Pancreas (tissue), 10 donors: ENCODE data around the gene SERPINB1. TPM values are rescaled to one million over a fixed set of nuclear protein-coding genes. Genes with fewer than 3 reads are reported as not detected.

Experiments
- ATAC-seq, 4 donors: fragments of 200-7000 bp; cut with Tn5 transposase; one replicate each; pipeline versions ENCODE4 v1.8.0 to v1.9.1; 2020; ENCODE audit warnings: mild to moderate bottlenecking in 4 of 4, moderate library complexity in 4 of 4
- DNase-seq, 6 donors: peaks; one replicate each; pipeline ENCODE4 v3.0.0-alpha.2; 2020
- FAIRE-seq: peaks from 2 replicates; lab custom pipeline; 2012; peaks lifted over from hg19 to GRCh38; lab: Jason Lieb, UNC
- H3K27ac ChIP-seq, 4 donors: fragments of 200-600 bp; sonication (generic); 1 replicate in 3 of 4; 2 replicates in 1 of 4; pipeline versions ENCODE4 v1.5.0 to v1.8.0; 2020
- H3K27me3 ChIP-seq, 4 donors: fragments of 200-600 bp; one replicate each; pipeline ENCODE4 v1.8.0; 2021
- H3K36me3 ChIP-seq, 3 donors: fragments of 200-600 bp; sonication (generic) in 1 of 3; one replicate each; pipeline versions ENCODE4 v1.5.0 to v1.8.0; 2020 to 2021
- H3K4me1 ChIP-seq, 3 donors: fragments of 200-600 bp; one replicate each; pipeline ENCODE4 v1.8.0; 2021
- H3K4me3 ChIP-seq, 4 donors: fragments of 200-600 bp; sonication (generic) in 2 of 4; one replicate each; pipeline versions ENCODE4 v1.5.0 to v1.8.0; 2020 to 2021
- H3K9me3 ChIP-seq, 4 donors: fragments of 200-600 bp; one replicate each; pipeline ENCODE4 v1.8.0; 2021
- WGBS, 2 donors: extraction: QIAGEN DNeasy Blood & Tissue Kit; methylation state at CpG; one replicate each; pipeline ENCODE4 v1.1.7; 2013; 5-methylcytosine and 5-hydroxymethylcytosine counted together
- intact Hi-C, 3 donors: fragments of 100-400 bp; cut with DNase I; formaldehyde crosslinking; loops; one replicate each; pipeline versions ENCODE4 v1.11.1 to v1.14.2; 2022
- microRNA-seq, 2 donors: library from miRNA; unstranded; fragments of <30 nt; microRNA quantifications; one replicate each; pipeline versions ENCODE4 to v1.1.0, GENCODE V29; 2019 to 2020
- polyA plus RNA-seq, 2 donors: library from polyadenylated mRNA; stranded (reverse); fragments of 200-250 nt; gene quantifications; one replicate each; pipeline ENCODE4 v1.2.3, GENCODE V29; 2013
- total RNA-seq, 6 donors: library from RNA; stranded (reverse); fragmentation: NEBNext Ultra II Directional in 4 of 6; extraction: Animal tissue kit (Norgen Biotek cat#: 25700) in 4 of 6; gene quantifications; one replicate each; pipeline versions ENCODE4 v1.2.1 to v1.2.4, GENCODE V29; 2021 to 2023
- TF ChIP-seq, protein P1 (sequence below), 4 donors: fragments of 200-600 bp; sonication (generic) in 3 of 4; IDR thresholded peaks; one replicate each; pipeline versions ENCODE4 v1.5.0 to v1.8.0; 2021; ENCODE audit warnings: antibody characterized with exemption in 4 of 4
- donor health status: healthy with polysubstance abuse.
- donor health status: DM: no; HTN: no; CAD: no; lungs with moderate emphysema.
- donor health status: DM: no; HTN: no; CAD: no.
- donor health status: control.
- donor health status: control.
- donor health status: Bipolar disorder and iron deficiency.
- donor health status: DM: yes; HTN: yes; CAD: no.
- donor health status: DM: no; HTN: no; CAD: no.
- donor health status: DM: no; HTN: no; CAD: no.
- donor health status: DM: yes; HTN: yes; CAD: no.

Gene SERPINB1
- total and polyA plus RNA-seq, 8 donors: 68.1 to 285 (median 157) TPM

DNA sequence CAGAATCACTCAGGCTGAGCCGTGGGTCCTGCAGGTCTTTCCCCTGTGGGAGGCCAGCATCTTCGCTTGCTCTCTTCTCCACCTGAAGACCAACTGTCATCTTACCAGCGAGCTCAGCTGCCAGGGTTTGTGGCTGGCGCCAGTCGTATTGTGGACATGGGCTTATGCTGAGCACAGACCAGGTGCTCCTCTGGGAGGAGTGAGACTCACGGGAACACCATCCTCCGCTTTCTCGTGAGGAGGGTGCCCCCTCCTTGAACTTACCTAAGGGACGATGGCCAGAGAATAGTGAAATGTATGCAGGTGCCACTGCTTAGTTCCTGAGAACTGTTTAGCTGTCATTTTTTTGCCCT lies 59.3 kb downstream of the SERPINB1 start:
- H3K27ac ChIP-seq: no peak overlapping the region
- no peak overlapping the region for H3K4me3 ChIP-seq
- peaks cover 0 to 3% (median 0%) of the 10 kb centered on the region in 3 donors for H3K4me1 ChIP-seq
- peaks cover 0 to 23% (median 7%) of the 10 kb centered on the region in 3 donors for H3K36me3 ChIP-seq
- WGBS, 2 donors: 89 to 90% methylated on average over 9 of the region's 9 CpGs
- ATAC-seq (no peak), DNase-seq (no peak), FAIRE-seq (no peak)
- no peaks in the 10 kb centered on the region for H3K27me3 ChIP-seq
- intact Hi-C loops: loop anchor here in 2 of 3 donors (10.0 kb wide), 2 partner anchors 132 to 152 kb away; no protein-coding TSS in a partner anchor
- TF ChIP-seq, protein P1, sequence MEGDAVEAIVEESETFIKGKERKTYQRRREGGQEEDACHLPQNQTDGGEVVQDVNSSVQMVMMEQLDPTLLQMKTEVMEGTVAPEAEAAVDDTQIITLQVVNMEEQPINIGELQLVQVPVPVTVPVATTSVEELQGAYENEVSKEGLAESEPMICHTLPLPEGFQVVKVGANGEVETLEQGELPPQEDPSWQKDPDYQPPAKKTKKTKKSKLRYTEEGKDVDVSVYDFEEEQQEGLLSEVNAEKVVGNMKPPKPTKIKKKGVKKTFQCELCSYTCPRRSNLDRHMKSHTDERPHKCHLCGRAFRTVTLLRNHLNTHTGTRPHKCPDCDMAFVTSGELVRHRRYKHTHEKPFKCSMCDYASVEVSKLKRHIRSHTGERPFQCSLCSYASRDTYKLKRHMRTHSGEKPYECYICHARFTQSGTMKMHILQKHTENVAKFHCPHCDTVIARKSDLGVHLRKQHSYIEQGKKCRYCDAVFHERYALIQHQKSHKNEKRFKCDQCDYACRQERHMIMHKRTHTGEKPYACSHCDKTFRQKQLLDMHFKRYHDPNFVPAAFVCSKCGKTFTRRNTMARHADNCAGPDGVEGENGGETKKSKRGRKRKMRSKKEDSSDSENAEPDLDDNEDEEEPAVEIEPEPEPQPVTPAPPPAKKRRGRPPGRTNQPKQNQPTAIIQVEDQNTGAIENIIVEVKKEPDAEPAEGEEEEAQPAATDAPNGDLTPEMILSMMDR (IDR thresholded peaks at IDR 0.05): no peak
- no peaks in the 10 kb centered on the region for H3K9me3 ChIP-seq

Small RNA genes within 50 kb of the gene (microRNA-seq; reads per million reads assigned to microRNA genes)
- gene MIR4645: 0 to 0.88 reads per million in 2 donors

Other genes with a start within 250 kb of the SERPINB1 start
- gene MYLK4, start 90.9 kb downstream of the SERPINB1 start, total RNA-seq: under 1 TPM; 0.37 to 0.87 (median 0.41) TPM
- gene MYLK4, start 90.9 kb downstream of the SERPINB1 start, polyA plus RNA-seq: 1 to 10 TPM in 1 of 2 donors, under 1 TPM in 1; 0.27 to 1.0 TPM
- 10 to 100 TPM; 19.2 to 24.9 (median 23.2) TPM for gene WRNIP1, start 76.5 kb downstream of the SERPINB1 start, total RNA-seq
- 10 to 100 TPM; 35.7 to 45.7 TPM for gene WRNIP1, start 76.5 kb downstream of the SERPINB1 start, polyA plus RNA-seq
- 1 to 10 TPM in 4 of 6 donors, under 1 TPM in 2; 0.65 to 4.8 (median 1.4) TPM for gene SERPINB9, start 61.4 kb upstream of the SERPINB1 start, total RNA-seq
- 1 to 10 TPM; 1.2 to 1.4 TPM for gene SERPINB9, start 61.4 kb upstream of the SERPINB1 start, polyA plus RNA-seq
- 100 to 1,000 TPM in 2 of 6 donors, 10 to 100 TPM in 4; 77.7 to 110 (median 97.3) TPM for gene SERPINB6, start 129.7 kb upstream of the SERPINB1 start, total RNA-seq
- gene SERPINB6, start 129.7 kb upstream of the SERPINB1 start, polyA plus RNA-seq: 100 to 1,000 TPM; 108 to 193 TPM
- gene NQO2, start 158.0 kb upstream of the SERPINB1 start, total RNA-seq: 10 to 100 TPM; 12.7 to 21.6 (median 18.0) TPM
- 10 to 100 TPM; 21.2 to 23.0 TPM for gene NQO2, start 158.0 kb upstream of the SERPINB1 start, polyA plus RNA-seq
- gene RIPK1, start 226.6 kb upstream of the SERPINB1 start, total RNA-seq: 10 to 100 TPM in 2 of 6 donors, 1 to 10 TPM in 4; 9.0 to 15.2 (median 9.7) TPM
- 10 to 100 TPM; 10.1 to 20.5 TPM for gene RIPK1, start 226.6 kb upstream of the SERPINB1 start, polyA plus RNA-seq